ENCODE results near the gene ZNF816. TPM values are rescaled to one million over a fixed set of nuclear protein-coding genes. Genes with fewer than 3 reads are reported as not detected.

The ZNF816 gene
- 12.2 TPM for total RNA-seq

DNA sequence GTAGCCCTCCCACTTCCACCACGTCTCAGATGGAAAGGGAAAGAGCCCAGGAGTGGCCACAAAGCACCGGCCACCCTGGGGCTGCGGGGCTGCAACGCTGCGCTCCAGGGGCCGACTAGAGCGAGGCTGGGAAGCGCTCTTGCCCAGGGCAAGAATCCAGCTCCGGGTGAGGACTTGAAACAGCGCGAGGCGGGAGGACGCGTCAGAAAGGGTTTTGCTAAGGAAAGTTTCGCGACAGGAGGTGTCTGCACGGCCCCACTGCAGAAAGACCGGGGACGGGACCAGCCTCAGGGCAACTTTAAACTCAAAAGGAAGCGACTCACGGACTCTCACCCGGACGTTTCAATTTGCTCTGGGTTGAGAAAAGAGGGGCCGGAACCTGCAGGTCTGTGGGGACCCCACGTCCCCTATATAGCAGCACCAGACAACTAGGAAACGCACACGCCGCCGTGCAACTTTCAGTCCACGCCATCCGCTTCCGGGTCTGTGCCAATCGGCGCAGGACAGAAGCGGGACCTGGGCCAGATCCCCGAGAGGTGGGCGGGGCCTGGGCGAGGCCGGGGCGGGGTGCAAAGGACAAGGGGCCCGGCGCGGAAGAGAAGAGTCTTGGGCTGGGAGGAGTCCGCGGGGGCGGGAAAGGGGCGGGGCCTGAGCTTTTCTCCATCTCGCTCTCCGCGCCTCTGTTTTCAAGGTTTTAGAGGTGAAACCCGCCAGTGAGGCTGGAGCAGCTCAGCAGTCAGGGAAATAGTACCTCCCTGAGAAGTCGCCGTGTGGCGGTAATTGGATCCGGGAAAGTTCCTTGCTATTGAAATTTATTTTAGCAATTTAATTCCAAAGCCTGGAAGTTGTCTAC, at the start of gene ZNF816:
Gene ZNF816 (minus strand): TSS at position 488 of the 853 bp plus-strand sequence. CDS start 6,792 bp downstream, outside the sequence.

GRCh38 chr19:52922841-52923777, 39.6 kb downstream of the ZNF816 start, which contains the start of gene ZNF888:
TSS of gene ZNF888 (minus strand) at chr19:52923428. CDS start at chr19:52917873, 5,555 bp downstream.

Other genes with a start within 250 kb of the ZNF816 start
- 24.2 TPM for gene ZNF611, start 227.8 kb downstream of the ZNF816 start, total RNA-seq
- 1.2 TPM for gene ZNF600, start 176.1 kb downstream of the ZNF816 start, total RNA-seq
- gene ZNF28, start 141.2 kb downstream of the ZNF816 start, total RNA-seq, result 29.3 TPM
- 37.6 TPM for gene ZNF468, start 105.3 kb downstream of the ZNF816 start, total RNA-seq
- 30.4 TPM for gene ZNF320, start 65.2 kb downstream of the ZNF816 start, total RNA-seq
- gene ZNF888, start 39.5 kb downstream of the ZNF816 start, total RNA-seq, result 3.5 TPM
- gene ERVV-1, start 51.0 kb upstream of the ZNF816 start, total RNA-seq, result not detected
- not detected for gene ERVV-2, start 81.9 kb upstream of the ZNF816 start, total RNA-seq
- 33.0 TPM for gene ZNF160, start 140.5 kb upstream of the ZNF816 start, total RNA-seq
- gene ZNF415, start 170.0 kb upstream of the ZNF816 start, total RNA-seq, result 31.8 TPM
- 21.0 TPM for gene ZNF347, start 196.2 kb upstream of the ZNF816 start, total RNA-seq
- gene ZNF665, start 230.5 kb upstream of the ZNF816 start, total RNA-seq, result 5.5 TPM

All from diencephalon (tissue), 1 donor.